ENCODE results near the gene TTC7B.

TTC7B gene

GRCh38 chr14:90815822-90816662 lies at the start of gene TTC7B:
TTC7B (minus strand) TSS chr14:90816430; CDS start chr14:90816295, 135 bp downstream.
- TF ChIP-seq TAF1 (IDR thresholded peaks at IDR 0.05; ENCODE audit: low read depth) (no peak), ZBTB7A (IDR thresholded peaks at IDR 0.05; ENCODE audit: low read depth) (peak; percentile 68; the same call in 1 of the 2 replicates), MAX (IDR thresholded peaks at IDR 0.05) (no peak), FOXM1 (IDR thresholded peaks at IDR 0.05; ENCODE audit: borderline replicate concordance, low read depth) (no peak), CREB1 (IDR thresholded peaks at IDR 0.05; ENCODE audit: low read depth) (no peak)

GRCh38 chr14:90864741-90865140 lies 48.5 kb upstream of the TTC7B start:
- TF ChIP-seq CEBPB (IDR thresholded peaks at IDR 0.05) (no peak), EP300 (IDR thresholded peaks at IDR 0.05; ENCODE audit: borderline replicate concordance) (no peak), EGR1 (IDR thresholded peaks at IDR 0.05) (no peak), YY1 (IDR thresholded peaks at IDR 0.05; ENCODE audit: low read depth) (no peak)

- TF ChIP-seq CEBPB (IDR thresholded peaks at IDR 0.05) (no peak), ZBTB7A (IDR thresholded peaks at IDR 0.05; ENCODE audit: low read depth) (no peak), TEAD4 (IDR thresholded peaks at IDR 0.05) (no peak), RAD21 (IDR thresholded peaks at IDR 0.05; ENCODE audit: low read depth) (no peak), NFIC (IDR thresholded peaks at IDR 0.05) (no peak), TAF1 (IDR thresholded peaks at IDR 0.05; ENCODE audit: low read depth) (no peak), USF1 (IDR thresholded peaks at IDR 0.05) (no peak), EGR1 (IDR thresholded peaks at IDR 0.05) (no peak), EP300 (IDR thresholded peaks at IDR 0.05; ENCODE audit: borderline replicate concordance) (no peak), YY1 (IDR thresholded peaks at IDR 0.05; ENCODE audit: low read depth) (no peak), MAX (IDR thresholded peaks at IDR 0.05) (no peak), FOXM1 (IDR thresholded peaks at IDR 0.05; ENCODE audit: borderline replicate concordance, low read depth) (no peak), TCF12 (IDR thresholded peaks at IDR 0.05; ENCODE audit: low read depth) (no peak), REST (IDR thresholded peaks at IDR 0.05; ENCODE audit: low read depth) (no peak)
These were observed 42.3 kb upstream of the TTC7B start for GRCh38 chr14:90858511-90858910.

GRCh38 chr14:90857866-90858265 lies 41.6 kb upstream of the TTC7B start:
- TF ChIP-seq REST (IDR thresholded peaks at IDR 0.05; ENCODE audit: low read depth) (no peak), FOXM1 (IDR thresholded peaks at IDR 0.05; ENCODE audit: borderline replicate concordance, low read depth) (no peak), CREB1 (IDR thresholded peaks at IDR 0.05; ENCODE audit: low read depth) (no peak), TEAD4 (IDR thresholded peaks at IDR 0.05) (no peak), NFIC (IDR thresholded peaks at IDR 0.05) (no peak), CEBPB (IDR thresholded peaks at IDR 0.05) (no peak), RAD21 (IDR thresholded peaks at IDR 0.05; ENCODE audit: low read depth) (no peak), USF1 (IDR thresholded peaks at IDR 0.05) (no peak), EP300 (IDR thresholded peaks at IDR 0.05; ENCODE audit: borderline replicate concordance) (no peak), TAF1 (IDR thresholded peaks at IDR 0.05; ENCODE audit: low read depth) (no peak), TCF12 (IDR thresholded peaks at IDR 0.05; ENCODE audit: low read depth) (no peak), MAX (IDR thresholded peaks at IDR 0.05) (no peak), ZBTB7A (IDR thresholded peaks at IDR 0.05; ENCODE audit: low read depth) (no peak), YY1 (IDR thresholded peaks at IDR 0.05; ENCODE audit: low read depth) (no peak), EGR1 (IDR thresholded peaks at IDR 0.05) (no peak)

GRCh38 chr14:90853116-90853515 lies 36.9 kb upstream of the TTC7B start:
- no peak for TF ChIP-seq TCF12 (IDR thresholded peaks at IDR 0.05; ENCODE audit: low read depth)
- TF ChIP-seq CEBPB (IDR thresholded peaks at IDR 0.05) = no peak
- no peak for TF ChIP-seq RAD21 (IDR thresholded peaks at IDR 0.05; ENCODE audit: low read depth)
- TF ChIP-seq NFIC (IDR thresholded peaks at IDR 0.05) = no peak
- no peak for TF ChIP-seq YY1 (IDR thresholded peaks at IDR 0.05; ENCODE audit: low read depth)
- TF ChIP-seq EP300 (IDR thresholded peaks at IDR 0.05; ENCODE audit: borderline replicate concordance) = no peak
- no peak for TF ChIP-seq ZBTB7A (IDR thresholded peaks at IDR 0.05; ENCODE audit: low read depth)
- no peak for TF ChIP-seq FOXM1 (IDR thresholded peaks at IDR 0.05; ENCODE audit: borderline replicate concordance, low read depth)
- no peak for TF ChIP-seq CREB1 (IDR thresholded peaks at IDR 0.05; ENCODE audit: low read depth)
- TF ChIP-seq REST (IDR thresholded peaks at IDR 0.05; ENCODE audit: low read depth) = no peak
- TF ChIP-seq EGR1 (IDR thresholded peaks at IDR 0.05) = no peak
- TF ChIP-seq TEAD4 (IDR thresholded peaks at IDR 0.05) = no peak
- no peak for TF ChIP-seq TAF1 (IDR thresholded peaks at IDR 0.05; ENCODE audit: low read depth)
